ENCODE measurements around the gene SIL1. TPM values are rescaled to one million over a fixed set of nuclear protein-coding genes. Genes with fewer than 3 reads are reported as not detected.

Gene SIL1
- polyA plus RNA-seq, 1 donor (not counting 4 experiments of a cell fraction or from before 2014, with no cell fraction given) = 45.4 TPM

GRCh38 chr5:138912093-138912492 is 286.1 kb downstream of the SIL1 start:
- no peak overlapping the region for H3K27ac ChIP-seq (ENCODE audit: control insufficient read depth, insufficient read depth, low read length)
- peaks cover 2% of the 10 kb centered on the region for H3K4me1 ChIP-seq (ENCODE audit: control insufficient read depth, extremely low read depth, insufficient read depth, low read length)
- H3K4me3 ChIP-seq (ENCODE audit: control insufficient read depth in 2 of 3, extremely low read depth in 1 of 3, insufficient read depth in 2 of 3, low read depth in 1 of 3, low read length in 3 of 3) = no peak overlapping the region
- no peak overlapping the region for H3K4me2 ChIP-seq (ENCODE audit: control insufficient read depth, extremely low read depth, insufficient read depth, low read depth, low read length)
- H2AFZ ChIP-seq (ENCODE audit: control insufficient read depth, low read length) = no peak overlapping the region
- dilution Hi-C loops (cut with MboI; ENCODE audit: extremely low pct_ligation_motif_present, low sequenced_read_pairs) = no loop called here
- no peaks in the 10 kb centered on the region for H4K20me1 ChIP-seq (ENCODE audit: control insufficient read depth, extremely low read depth, insufficient read depth, low read length)
- H3K9me1 ChIP-seq (ENCODE audit: control insufficient read depth, extremely low read depth, insufficient read depth, low read length) = peaks cover 6% of the 10 kb centered on the region
- TF ChIP-seq EZH2 (IDR thresholded peaks at IDR 0.05; ENCODE audit: low read length) = no peak
- no peak for TF ChIP-seq CTCF (optimal IDR thresholded peaks at IDR 0.05 in 1 of 3, IDR thresholded peaks at IDR 0.05 in 1 of 3, conservative IDR thresholded peaks at IDR 0.05 in 1 of 3; ENCODE audit: extremely low read depth in 1 of 3, insufficient read depth in 2 of 3, low read length in 3 of 3)
- H3K27me3 ChIP-seq (ENCODE audit: control insufficient read depth, extremely low read depth, insufficient read depth, low read length) = no peaks in the 10 kb centered on the region
- no peak for FAIRE-seq
- H3K9ac ChIP-seq (ENCODE audit: control insufficient read depth, extremely low read depth, insufficient read depth, low read length) = no peak overlapping the region
- DNase-seq (ENCODE audit: low read depth, low spot score) = no peak
- no peaks in the 10 kb centered on the region for H3K9me3 ChIP-seq (ENCODE audit: control insufficient read depth, low read depth, low read length)
- H3K79me2 ChIP-seq (ENCODE audit: control insufficient read depth, insufficient read depth, low read length) = peaks cover 2% of the 10 kb centered on the region
- H3K36me3 ChIP-seq (ENCODE audit: control insufficient read depth in 2 of 2, extremely low read depth in 1 of 2, insufficient read depth in 2 of 2, low read length in 2 of 2) = peaks cover 5 to 16% of the 10 kb centered on the region in 2 experiments

GRCh38 chr5:138911441-138911840 is 286.7 kb downstream of the SIL1 start:
- H4K20me1 ChIP-seq (ENCODE audit: control insufficient read depth, extremely low read depth, insufficient read depth, low read length) = no peaks in the 10 kb centered on the region
- peaks cover 6% of the 10 kb centered on the region for H3K9me1 ChIP-seq (ENCODE audit: control insufficient read depth, extremely low read depth, insufficient read depth, low read length)
- H3K36me3 ChIP-seq (ENCODE audit: control insufficient read depth in 2 of 2, extremely low read depth in 1 of 2, insufficient read depth in 2 of 2, low read length in 2 of 2) = peaks cover 10 to 18% of the 10 kb centered on the region in 2 experiments
- dilution Hi-C loops (cut with MboI; ENCODE audit: extremely low pct_ligation_motif_present, low sequenced_read_pairs) = no loop called here
- no peak for TF ChIP-seq CTCF (optimal IDR thresholded peaks at IDR 0.05 in 1 of 3, IDR thresholded peaks at IDR 0.05 in 1 of 3, conservative IDR thresholded peaks at IDR 0.05 in 1 of 3; ENCODE audit: extremely low read depth in 1 of 3, insufficient read depth in 2 of 3, low read length in 3 of 3)
- no peak for TF ChIP-seq EZH2 (IDR thresholded peaks at IDR 0.05; ENCODE audit: low read length)
- no peak for FAIRE-seq
- H3K27ac ChIP-seq (ENCODE audit: control insufficient read depth, insufficient read depth, low read length) = no peak overlapping the region
- no peak overlapping the region for H3K4me2 ChIP-seq (ENCODE audit: control insufficient read depth, extremely low read depth, insufficient read depth, low read depth, low read length)
- H3K4me3 ChIP-seq (ENCODE audit: control insufficient read depth in 2 of 3, extremely low read depth in 1 of 3, insufficient read depth in 2 of 3, low read depth in 1 of 3, low read length in 3 of 3) = no peak overlapping the region
- peaks cover 2% of the 10 kb centered on the region for H3K4me1 ChIP-seq (ENCODE audit: control insufficient read depth, extremely low read depth, insufficient read depth, low read length)
- DNase-seq (ENCODE audit: low read depth, low spot score) = no peak
- no peak overlapping the region for H3K9ac ChIP-seq (ENCODE audit: control insufficient read depth, extremely low read depth, insufficient read depth, low read length)
- no peaks in the 10 kb centered on the region for H3K27me3 ChIP-seq (ENCODE audit: control insufficient read depth, extremely low read depth, insufficient read depth, low read length)
- peaks cover 2% of the 10 kb centered on the region for H3K79me2 ChIP-seq (ENCODE audit: control insufficient read depth, insufficient read depth, low read length)
- no peak overlapping the region for H2AFZ ChIP-seq (ENCODE audit: control insufficient read depth, low read length)
- H3K9me3 ChIP-seq (ENCODE audit: control insufficient read depth, low read depth, low read length) = no peaks in the 10 kb centered on the region
